Stimulated activated CD4-positive, alpha-beta T cell treated with anti-CD3 and anti-CD28 coated beads, Interleukin-1b, Interleukin-23, amount 100 ng/mL, for 4 hours (primary cell): ENCODE measurements around the gene MYBPC1.

ENCODE experiments used
- DNase-seq, 2 donors: peaks; one replicate each; pipeline ENCODE4 v3.0.0-alpha.2; 2020; ENCODE audit warnings: low read depth in 2 of 2

Gene MYBPC1

GRCh38 chr12:101599311-101599710 is 4.5 kb downstream of the MYBPC1 start:
- no peak for DNase-seq

- no peak for DNase-seq
Measured at GRCh38 chr12:101599771-101600484, 5.2 kb downstream of the MYBPC1 start.

DNA sequence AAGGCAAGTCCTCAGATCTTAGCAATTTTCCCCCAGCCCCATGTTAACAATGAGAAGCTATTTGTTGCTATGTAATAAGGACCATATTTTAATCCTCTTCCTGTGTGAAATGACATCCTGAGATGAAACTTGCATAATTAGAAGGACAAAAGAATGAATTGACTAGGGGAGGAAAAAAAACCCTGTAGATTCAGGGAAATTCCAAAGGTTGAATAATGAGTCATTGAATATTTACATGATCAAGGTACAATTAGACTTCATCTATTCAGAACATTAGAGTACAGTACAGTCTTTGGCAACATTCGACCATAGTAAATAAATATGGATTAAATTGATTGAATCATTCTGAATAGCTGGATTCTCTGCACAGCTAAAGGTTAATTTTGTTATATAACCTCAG is 9.4 kb downstream of the MYBPC1 start:
- DNase-seq, result no peak

GRCh38 chr12:101607894-101608293 is 13.1 kb downstream of the MYBPC1 start:
- no peak for DNase-seq

GRCh38 chr12:101608301-101609133 is 13.7 kb downstream of the MYBPC1 start:
- DNase-seq, result no peak

DNA sequence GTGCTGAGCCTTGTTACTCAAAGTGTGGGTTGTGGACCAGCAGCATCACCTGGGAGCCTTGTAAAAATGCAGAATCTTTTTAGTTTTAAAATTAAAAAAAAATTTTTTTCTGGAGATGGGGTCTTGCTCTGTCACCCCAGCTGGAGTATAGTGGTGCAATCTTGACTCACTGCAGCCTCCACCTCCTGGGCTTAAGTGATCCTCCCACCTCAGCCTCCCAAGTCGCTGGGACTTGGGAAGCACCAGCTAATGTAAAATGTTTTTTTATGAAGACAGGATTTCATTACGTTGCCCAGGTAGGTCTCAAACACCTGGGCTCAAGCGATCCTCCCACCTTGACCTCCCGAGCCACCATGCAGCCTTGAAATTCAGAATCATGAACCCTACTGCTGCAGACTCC is 14.4 kb downstream of the MYBPC1 start:
- no peak for DNase-seq

GRCh38 chr12:101612160-101612916 is 17.6 kb downstream of the MYBPC1 start:
- no peak for DNase-seq

- DNase-seq, result no peak
Measured at GRCh38 chr12:101616027-101616494, 21.3 kb downstream of the MYBPC1 start.

GRCh38 chr12:101619026-101619786 is 24.4 kb downstream of the MYBPC1 start:
- DNase-seq, result no peak

DNA sequence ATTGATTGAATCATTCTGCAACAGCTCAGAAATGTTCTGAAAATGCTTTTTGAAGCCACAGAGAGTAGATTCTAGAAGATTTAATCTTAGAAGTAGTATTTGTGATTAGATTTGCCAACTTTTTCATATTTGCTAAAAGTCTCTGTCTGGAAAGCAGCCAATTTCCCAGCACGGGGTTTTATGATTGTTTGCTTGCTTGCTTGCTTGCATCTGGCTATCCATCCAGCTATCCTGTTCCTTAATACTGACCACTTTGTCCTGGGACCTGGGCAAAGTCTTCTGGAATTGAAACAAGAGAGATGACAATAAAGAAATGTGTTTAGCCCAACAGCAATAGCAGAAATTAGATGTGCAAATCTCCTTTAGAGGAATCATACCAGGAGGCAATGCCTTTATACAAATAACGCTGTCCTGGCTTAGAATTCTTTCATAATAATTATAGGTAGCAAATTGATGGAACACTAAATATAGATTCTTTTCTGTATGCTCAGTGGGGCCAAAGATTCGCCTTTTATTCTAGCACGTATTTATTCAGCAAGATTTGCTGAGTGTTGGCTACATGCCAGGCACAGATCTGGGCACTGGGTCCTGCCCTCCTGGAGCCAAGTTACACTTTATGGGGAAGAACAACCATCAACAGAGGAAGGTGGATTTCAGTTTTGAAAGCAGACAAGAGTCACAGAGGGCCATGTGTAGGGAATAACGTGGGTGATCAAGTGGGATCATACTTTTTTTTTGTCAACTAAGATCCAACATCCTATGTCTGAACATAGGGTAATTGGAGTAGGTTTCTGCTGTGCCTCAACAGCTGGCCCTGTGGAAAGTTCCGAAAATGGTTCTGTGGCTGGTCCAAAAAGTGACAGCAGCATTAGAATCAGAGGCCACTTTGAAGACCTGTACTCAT is 25.3 kb downstream of the MYBPC1 start:
- no peak for DNase-seq

DNA sequence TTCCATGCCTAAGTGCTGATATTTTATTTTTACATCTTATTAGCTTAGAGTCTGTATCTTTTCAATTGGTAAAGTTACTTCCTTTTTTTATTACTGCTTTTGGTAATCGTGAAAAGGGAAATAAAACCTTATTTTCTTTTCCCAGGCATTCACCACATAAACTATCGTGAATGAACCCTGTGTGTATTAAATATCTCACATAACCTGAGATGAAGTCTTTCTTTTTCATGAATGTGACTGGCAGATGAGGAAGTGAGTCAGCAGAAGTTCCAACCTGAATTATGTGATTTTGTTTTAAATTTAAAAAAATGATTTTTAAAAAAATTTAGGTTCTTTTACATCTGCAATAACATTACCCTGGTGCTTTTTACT is 26.0 kb downstream of the MYBPC1 start:
- no peak for DNase-seq

GRCh38 chr12:101628676-101629075 is 33.9 kb downstream of the MYBPC1 start:
- no peak for DNase-seq

DNA sequence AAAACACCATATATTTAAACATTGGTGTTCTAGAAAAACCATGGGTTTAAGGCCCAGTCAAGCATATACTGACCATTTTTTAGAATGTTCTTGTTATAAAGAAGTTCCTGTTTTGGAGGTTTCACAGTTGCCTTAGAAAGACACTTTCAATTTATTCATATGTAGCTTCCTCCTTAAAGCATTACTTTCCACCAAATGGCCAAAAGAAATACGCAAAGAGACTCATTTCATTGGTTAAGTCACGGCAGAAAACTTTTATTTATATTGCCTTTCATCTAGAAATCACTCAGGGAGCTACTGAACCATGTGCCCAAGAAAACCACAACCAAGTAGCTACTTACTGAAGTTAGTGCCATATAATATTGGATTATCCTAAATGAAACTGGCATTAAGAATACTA is 40.0 kb downstream of the MYBPC1 start:
- DNase-seq, result no peak

- DNase-seq, result no peak
Measured at GRCh38 chr12:101637936-101638335, 43.2 kb downstream of the MYBPC1 start.

DNA sequence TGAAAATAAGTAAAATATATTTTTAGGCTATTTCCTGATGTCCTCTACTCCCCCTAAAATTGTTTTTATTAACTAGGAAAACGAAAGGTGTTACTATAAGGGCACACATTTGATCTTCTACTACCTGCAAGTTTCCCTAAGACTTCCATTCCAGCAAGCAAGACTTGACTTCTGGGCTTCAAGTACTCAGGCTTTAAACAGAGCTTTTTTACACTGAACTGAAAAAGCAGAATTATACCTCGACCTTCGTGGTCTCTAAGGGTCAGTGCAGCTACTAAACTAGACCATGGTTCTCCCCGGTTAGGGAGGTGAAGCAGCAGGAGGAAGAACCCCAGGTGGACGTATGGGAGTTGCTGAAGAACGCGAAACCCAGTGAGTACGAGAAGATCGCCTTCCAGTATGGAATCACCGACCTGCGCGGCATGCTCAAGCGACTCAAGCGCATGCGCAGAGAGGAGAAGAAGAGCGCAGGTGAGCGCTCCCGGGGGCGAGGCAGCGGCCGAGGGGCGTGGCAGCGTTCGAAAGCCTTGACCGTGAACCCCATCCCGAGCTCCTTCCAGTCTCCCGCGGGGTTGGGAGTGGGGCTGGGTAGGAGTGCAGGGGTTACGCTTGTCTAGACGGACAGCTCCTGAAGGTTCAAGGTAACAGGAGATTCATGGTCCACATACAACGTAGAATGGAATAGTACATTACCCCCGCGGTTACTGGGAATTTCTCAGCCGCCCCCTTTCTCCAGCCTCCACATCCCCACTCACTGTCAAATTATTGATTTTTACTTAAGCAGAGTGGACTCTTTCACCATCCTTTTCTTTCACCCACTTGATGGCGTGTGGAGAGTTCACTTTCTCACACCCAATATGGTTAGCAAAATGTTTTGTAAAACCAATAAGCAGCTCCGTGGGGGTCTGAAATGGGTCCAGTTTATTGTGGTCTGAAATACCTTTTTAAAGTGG is 47.6 kb downstream of the MYBPC1 start:
- DNase-seq, result no peak

GRCh38 chr12:101647711-101648110 is 52.9 kb downstream of the MYBPC1 start:
- no peak for DNase-seq

GRCh38 chr12:101648195-101648594 is 53.4 kb downstream of the MYBPC1 start:
- no peak for DNase-seq

- no peak for DNase-seq
Measured at GRCh38 chr12:101650346-101651117, 55.8 kb downstream of the MYBPC1 start.

DNA sequence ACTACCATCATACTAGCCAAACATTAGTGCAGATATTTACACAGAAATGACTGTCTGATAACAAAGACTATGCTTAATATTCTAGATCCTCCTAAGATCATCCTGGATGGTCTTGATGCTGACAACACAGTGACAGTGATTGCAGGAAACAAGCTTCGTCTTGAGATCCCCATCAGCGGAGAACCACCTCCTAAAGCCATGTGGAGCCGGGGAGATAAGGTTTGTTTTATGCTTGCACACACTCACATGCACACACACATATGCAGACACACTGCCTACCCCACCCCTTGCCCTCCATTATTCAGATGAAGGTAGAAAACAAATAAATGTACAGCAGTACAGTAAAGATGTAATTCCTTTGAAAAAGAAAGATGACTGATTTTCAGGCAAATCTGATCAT is 58.3 kb downstream of the MYBPC1 start:
- no peak for DNase-seq
